Germinal center (tissue), 1 donor: ENCODE measurements around the gene SETD1B.
A peak's percentile ranks its signal among the peaks of the same experiment; 100 is the strongest.
"Not testable (repeated sequence)": the region's sequence is repeated elsewhere in the genome, so short reads cannot be mapped to it uniquely, and the experiment has no call there.

ENCODE experiments used
- DNase-seq: peaks from one replicate; pipeline ENCODE4 v3.0.0; 2012; ENCODE audit warnings: mixed read lengths, low spot score

The SETD1B gene

DNA sequence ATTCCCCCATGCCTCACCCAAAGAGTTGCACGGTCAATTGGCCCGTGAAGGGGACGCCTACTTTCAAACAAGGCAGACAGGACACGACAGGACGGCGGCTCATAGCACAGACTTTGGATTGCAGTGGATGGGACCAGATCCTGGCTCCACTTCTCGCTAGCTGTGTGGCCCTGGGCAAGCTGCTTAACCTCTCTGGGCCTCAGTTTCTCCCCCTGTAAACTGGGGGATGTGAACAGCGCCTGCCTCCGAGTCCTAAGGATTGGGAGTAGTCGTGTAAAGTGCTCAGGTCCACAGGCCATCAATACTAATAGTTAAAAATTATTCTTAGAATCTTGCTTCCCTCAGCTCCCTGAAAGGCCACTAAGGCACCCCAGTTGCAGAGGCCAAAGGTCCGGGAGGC, 23.4 kb upstream of the SETD1B start:
- DNase-seq = no peak

- DNase-seq = peak; percentile 52
These were observed 22.3 kb upstream of the SETD1B start for GRCh38 chr12:121781484-121781997.

- DNase-seq = peak; percentile 29
These were observed 21.5 kb upstream of the SETD1B start for GRCh38 chr12:121781998-121782979.

GRCh38 chr12:121783766-121784165, 20.0 kb upstream of the SETD1B start:
- DNase-seq = no peak

DNA sequence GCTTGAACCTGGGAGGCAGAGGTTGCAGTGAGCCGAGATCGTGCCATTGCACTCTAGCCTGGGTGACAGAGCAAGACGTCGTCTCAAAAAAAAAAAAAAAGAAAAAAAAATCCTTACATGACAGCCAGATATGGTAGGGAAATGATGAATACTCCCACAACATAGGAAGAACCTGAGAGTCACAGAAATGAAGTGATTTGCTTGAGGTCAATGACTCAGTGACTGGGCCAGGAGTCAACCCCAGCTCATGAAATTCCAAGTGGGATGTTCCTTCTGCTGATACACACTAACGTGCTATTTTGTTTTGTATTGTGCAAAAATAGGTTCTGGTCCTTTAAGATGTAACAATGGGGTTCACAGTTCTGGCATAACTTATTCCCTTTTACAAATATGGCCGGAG, 19.3 kb upstream of the SETD1B start:
- DNase-seq = no peak

- DNase-seq = no peak
These were observed 17.4 kb upstream of the SETD1B start for GRCh38 chr12:121786440-121786825.

GRCh38 chr12:121787063-121788025, 16.5 kb upstream of the SETD1B start:
- no peak for DNase-seq

GRCh38 chr12:121788176-121788818, 15.5 kb upstream of the SETD1B start:
- no peak for DNase-seq

DNA sequence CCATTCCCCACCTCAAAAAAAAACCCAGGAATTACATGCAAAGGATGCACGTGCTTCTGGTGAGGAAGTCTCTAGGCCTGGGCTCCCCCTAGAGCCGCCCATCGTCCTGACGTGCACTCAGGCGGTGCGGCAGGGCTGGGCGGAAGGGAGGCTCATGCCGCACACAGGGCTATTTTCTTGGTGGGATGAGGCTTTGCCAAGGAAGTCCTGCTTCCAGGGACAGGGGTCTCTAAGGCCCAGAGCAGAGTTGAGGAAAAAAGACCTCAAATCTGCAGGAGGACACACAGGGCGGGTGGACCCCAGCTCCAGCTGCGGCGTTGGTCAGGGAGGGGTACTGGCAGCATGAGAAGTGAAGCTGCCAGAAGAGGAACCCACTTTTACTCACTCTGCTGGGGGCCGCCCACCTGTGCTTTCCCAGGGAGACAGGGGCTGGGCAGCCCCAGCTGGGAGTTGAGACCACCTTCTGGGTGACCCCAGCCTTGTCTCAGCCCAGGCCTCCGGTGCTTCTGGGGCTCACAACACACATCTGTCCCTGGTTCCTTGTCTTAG, 14.5 kb upstream of the SETD1B start:
- DNase-seq = peak; percentile 45

- DNase-seq = peak; percentile 85
These were observed 13.7 kb upstream of the SETD1B start for GRCh38 chr12:121789800-121790728.

DNA sequence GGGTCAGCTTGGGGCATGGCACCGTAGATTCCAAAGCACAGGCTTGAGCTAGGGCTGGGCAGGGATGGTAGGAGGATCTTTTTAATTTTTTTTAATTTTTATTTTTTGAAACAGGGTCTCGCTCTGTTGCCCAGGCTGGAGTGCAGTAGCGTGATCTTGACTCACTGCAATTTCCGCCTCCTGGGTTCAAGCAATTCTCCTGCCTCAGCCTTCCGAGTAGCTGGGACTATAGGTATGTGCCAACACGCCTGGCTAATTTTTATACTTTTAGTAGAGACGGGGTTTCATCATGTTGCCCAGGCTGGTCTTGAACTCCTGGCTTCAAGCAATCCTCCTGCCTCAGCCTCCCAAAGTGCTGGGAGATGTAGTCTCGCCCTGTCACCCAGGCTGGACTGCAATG, 13.0 kb upstream of the SETD1B start:
- DNase-seq = not testable (repeated sequence)

GRCh38 chr12:121791671-121792551, 11.9 kb upstream of the SETD1B start:
- DNase-seq = no peak

DNA sequence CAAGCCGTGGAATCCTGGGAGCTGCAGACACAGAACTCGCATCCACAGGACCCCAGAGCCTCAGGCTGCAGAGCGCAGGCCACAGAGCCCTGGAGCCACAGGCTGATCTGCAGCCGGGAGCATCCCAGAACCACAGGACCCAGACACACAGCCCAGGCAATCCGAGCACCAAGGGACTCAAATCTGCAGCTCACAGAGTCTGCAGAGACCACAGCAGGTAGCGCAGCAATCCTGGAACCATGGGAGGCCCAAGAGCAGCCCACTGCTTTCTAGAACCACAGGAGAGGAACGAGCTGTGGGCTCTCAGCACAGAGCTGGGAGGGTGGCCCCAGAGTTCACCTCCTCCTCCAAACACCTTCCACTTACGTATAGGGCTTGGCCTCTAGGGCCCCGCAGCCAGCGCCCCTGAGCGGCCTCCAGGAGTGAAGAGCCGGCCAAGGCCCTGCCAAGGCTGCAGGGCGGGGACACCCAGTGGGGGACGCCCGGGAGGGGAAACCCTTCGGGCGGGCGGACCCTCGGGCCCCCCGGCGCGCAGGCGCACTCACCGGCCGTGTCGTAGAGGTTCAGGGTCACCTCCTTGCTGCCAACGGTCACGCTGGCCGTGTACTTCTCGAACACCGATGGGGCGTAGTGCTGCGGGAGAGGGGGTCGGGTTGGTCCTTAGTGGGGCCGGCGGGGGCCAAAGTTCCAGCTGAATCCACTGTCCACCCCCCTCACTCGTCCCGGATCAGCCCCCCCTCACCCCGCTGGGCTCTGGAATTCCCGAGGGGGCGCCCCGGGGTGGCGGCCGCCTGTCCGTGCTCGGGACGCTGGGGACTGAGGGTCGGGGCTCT, 11.0 kb upstream of the SETD1B start:
- peak; percentile 70 for DNase-seq

DNA sequence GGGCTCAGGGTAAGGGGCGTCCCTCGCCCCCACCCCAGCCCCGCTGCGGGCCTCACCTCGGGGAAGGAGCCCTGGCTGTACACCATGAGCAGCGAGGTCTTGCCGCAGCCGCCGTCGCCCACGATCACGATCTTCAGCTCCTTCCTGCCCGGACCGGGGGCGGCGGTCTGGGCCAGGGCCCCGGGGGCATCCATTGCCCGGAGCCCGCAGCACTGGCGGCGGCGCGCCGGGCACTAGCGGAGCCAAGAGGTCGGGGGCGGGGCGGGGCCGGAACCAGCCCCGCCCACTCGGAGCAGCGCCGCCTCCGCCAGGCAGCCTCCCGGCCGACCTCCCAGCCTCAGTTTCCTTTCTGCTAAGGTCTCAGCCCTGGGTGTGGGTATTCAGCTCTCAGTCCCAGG, 10.4 kb upstream of the SETD1B start, which contains the start of gene RHOF:
TSS of gene RHOF (minus strand) at position 249 of the 398 bp plus-strand sequence. CDS start at position 194, 55 bp downstream.
- DNase-seq = peak; percentile 72

DNA sequence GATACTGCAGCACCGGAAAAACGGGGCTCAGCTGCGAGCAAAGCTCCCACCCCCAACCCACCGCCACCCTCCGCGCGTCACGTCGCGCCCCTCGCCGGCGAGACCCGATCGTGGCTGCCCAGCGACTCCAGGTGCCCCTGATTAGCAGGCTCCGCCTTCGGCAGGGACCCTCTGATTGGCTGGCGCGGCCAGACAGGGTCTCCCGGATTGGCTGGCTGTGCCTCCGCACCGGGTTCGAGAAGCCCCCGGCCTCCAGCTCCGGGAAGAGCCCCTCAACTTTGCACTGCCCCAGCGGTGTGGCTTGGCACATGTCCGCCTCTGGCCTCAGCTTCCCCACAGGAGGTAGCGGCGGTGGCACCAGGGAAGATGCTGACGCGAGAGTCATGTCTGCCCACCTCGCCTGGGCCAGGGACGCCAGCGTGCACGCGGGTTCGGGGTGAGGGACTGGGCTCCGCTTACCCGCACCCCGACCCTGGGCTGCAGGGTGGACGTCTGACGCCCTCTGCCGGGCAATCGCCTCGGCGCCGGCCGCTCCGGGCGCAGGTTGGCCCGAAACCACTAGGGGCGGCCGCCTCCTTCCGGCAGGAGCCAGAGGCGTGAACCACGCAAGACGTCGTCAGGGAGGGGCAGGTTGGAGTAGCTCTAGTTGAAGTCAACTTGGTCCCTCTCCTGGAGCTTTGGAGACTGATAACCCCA, 9.8 kb upstream of the SETD1B start:
- DNase-seq = peak; percentile 88

GRCh38 chr12:121794534-121795033, 9.2 kb upstream of the SETD1B start:
- DNase-seq = peak; percentile 47
